Neural crest cell (in vitro differentiated cells): ENCODE data around the gene DPY19L2. TPM values are rescaled to one million over a fixed set of nuclear protein-coding genes. Genes with fewer than 3 reads are reported as not detected.
"Not testable (repeated sequence)": the region's sequence is repeated elsewhere in the genome, so short reads cannot be mapped to it uniquely, and the experiment has no call there.

Experiments
- DNase-seq: peaks from one replicate; pipeline ENCODE4 v3.0.0; 2021; ENCODE audit warnings: low read depth, mixed read lengths, low spot score
- H3K27ac Mint-ChIP-seq: one replicate; pipeline ENCODE4 v1.8.0; 2021; ENCODE audit warnings: mild to moderate bottlenecking, mixed read lengths; ENCODE audit not compliant: unreplicated experiment
- H3K27me3 Mint-ChIP-seq: 2 replicates; pipeline ENCODE4 v1.8.0; 2021; ENCODE audit warnings: low read depth, mild to moderate bottlenecking, mixed read lengths
- H3K36me3 Mint-ChIP-seq: 2 replicates; pipeline ENCODE4 v1.8.0; 2021; ENCODE audit warnings: low read depth, mild to moderate bottlenecking, mixed read lengths
- H3K4me1 Mint-ChIP-seq: 2 replicates; pipeline ENCODE4 v1.8.0; 2021; ENCODE audit warnings: mixed read lengths
- H3K4me3 Mint-ChIP-seq: one replicate; pipeline ENCODE4 v1.8.0; 2021; ENCODE audit warnings: mild to moderate bottlenecking, mixed read lengths
- H3K9me3 Mint-ChIP-seq: 2 replicates; pipeline ENCODE4 v1.8.0; 2021; ENCODE audit warnings: mixed read lengths
- total RNA-seq: library from RNA; stranded (reverse); gene quantifications from 2 replicates; pipeline ENCODE4 v1.2.1, GENCODE V29; 2021

Gene DPY19L2
- total RNA-seq, 1 donor from 2014 or later: 25.2 TPM

- not testable (repeated sequence) for H3K27me3 Mint-ChIP-seq, H3K36me3 Mint-ChIP-seq, H3K27ac Mint-ChIP-seq, H3K9me3 Mint-ChIP-seq, DNase-seq, H3K4me1 Mint-ChIP-seq, H3K4me3 Mint-ChIP-seq
These were observed 83.9 kb downstream of the DPY19L2 start for GRCh38 chr12:63584426-63584825.

GRCh38 chr12:63583289-63583688, 85.0 kb downstream of the DPY19L2 start:
- not testable (repeated sequence) for DNase-seq, H3K27ac Mint-ChIP-seq, H3K4me1 Mint-ChIP-seq, H3K9me3 Mint-ChIP-seq, H3K4me3 Mint-ChIP-seq, H3K36me3 Mint-ChIP-seq, H3K27me3 Mint-ChIP-seq

GRCh38 chr12:63577631-63578030, 90.7 kb downstream of the DPY19L2 start:
- H3K27me3 Mint-ChIP-seq, H3K27ac Mint-ChIP-seq, H3K36me3 Mint-ChIP-seq, H3K9me3 Mint-ChIP-seq, H3K4me1 Mint-ChIP-seq, H3K4me3 Mint-ChIP-seq, DNase-seq: not testable (repeated sequence)

GRCh38 chr12:63572038-63572437, 96.3 kb downstream of the DPY19L2 start:
- H3K36me3 Mint-ChIP-seq: peaks cover 25% of the 10 kb centered on the region
- H3K4me1 Mint-ChIP-seq, H3K27ac Mint-ChIP-seq, H3K4me3 Mint-ChIP-seq, H3K27me3 Mint-ChIP-seq, DNase-seq, H3K9me3 Mint-ChIP-seq: not testable (repeated sequence)

- not testable (repeated sequence) for H3K4me1 Mint-ChIP-seq, H3K4me3 Mint-ChIP-seq, H3K9me3 Mint-ChIP-seq, H3K27me3 Mint-ChIP-seq, DNase-seq, H3K27ac Mint-ChIP-seq, H3K36me3 Mint-ChIP-seq
These were observed 109.8 kb downstream of the DPY19L2 start for GRCh38 chr12:63558445-63558844.

- H3K27me3 Mint-ChIP-seq, H3K27ac Mint-ChIP-seq, H3K4me1 Mint-ChIP-seq, H3K9me3 Mint-ChIP-seq, H3K4me3 Mint-ChIP-seq, H3K36me3 Mint-ChIP-seq, DNase-seq: not testable (repeated sequence)
These were observed 116.9 kb downstream of the DPY19L2 start for GRCh38 chr12:63551397-63551796.

- not testable (repeated sequence) for H3K36me3 Mint-ChIP-seq, H3K27me3 Mint-ChIP-seq, DNase-seq, H3K4me3 Mint-ChIP-seq, H3K4me1 Mint-ChIP-seq, H3K9me3 Mint-ChIP-seq, H3K27ac Mint-ChIP-seq
These were observed 119.3 kb downstream of the DPY19L2 start for GRCh38 chr12:63549034-63549433.

GRCh38 chr12:63545298-63545916, 122.9 kb downstream of the DPY19L2 start:
- not testable (repeated sequence) for H3K4me3 Mint-ChIP-seq, H3K27me3 Mint-ChIP-seq, H3K27ac Mint-ChIP-seq, H3K36me3 Mint-ChIP-seq, H3K4me1 Mint-ChIP-seq, DNase-seq, H3K9me3 Mint-ChIP-seq

GRCh38 chr12:63538656-63539055, 129.6 kb downstream of the DPY19L2 start:
- not testable (repeated sequence) for H3K9me3 Mint-ChIP-seq, H3K27me3 Mint-ChIP-seq, H3K36me3 Mint-ChIP-seq, H3K4me1 Mint-ChIP-seq, DNase-seq, H3K27ac Mint-ChIP-seq, H3K4me3 Mint-ChIP-seq

GRCh38 chr12:63537838-63538237, 130.5 kb downstream of the DPY19L2 start:
- not testable (repeated sequence) for H3K36me3 Mint-ChIP-seq

GRCh38 chr12:63529641-63530040, 138.7 kb downstream of the DPY19L2 start:
- H3K4me1 Mint-ChIP-seq, H3K9me3 Mint-ChIP-seq, H3K27me3 Mint-ChIP-seq, DNase-seq, H3K27ac Mint-ChIP-seq, H3K36me3 Mint-ChIP-seq, H3K4me3 Mint-ChIP-seq: not testable (repeated sequence)

More at GRCh38 chr12:63537838-63538237, 130.5 kb downstream of the DPY19L2 start:
- not testable (repeated sequence) for DNase-seq, H3K9me3 Mint-ChIP-seq, H3K27ac Mint-ChIP-seq, H3K4me3 Mint-ChIP-seq, H3K4me1 Mint-ChIP-seq, H3K27me3 Mint-ChIP-seq
